GM21723 (cell line): ENCODE measurements around the gene UBR4.

ENCODE experiments used
- ATAC-seq: cut with Tn5 transposase; IDR thresholded peaks from one replicate; pipeline ENCODE4 v1.9.1; 2021; ENCODE audit warnings: mild to moderate bottlenecking, moderate library complexity; ENCODE audit not compliant: unreplicated experiment

The UBR4 gene

GRCh38 chr1:19059773-19060172 lies 150.3 kb downstream of the UBR4 start:
- no peak for ATAC-seq

GRCh38 chr1:19058476-19058797 lies 151.6 kb downstream of the UBR4 start:
- ATAC-seq = no peak

GRCh38 chr1:19057784-19058475 lies 152.1 kb downstream of the UBR4 start:
- ATAC-seq = no peak

GRCh38 chr1:19057182-19057779 lies 152.8 kb downstream of the UBR4 start:
- ATAC-seq = no peak

GRCh38 chr1:19055701-19056100 lies 154.4 kb downstream of the UBR4 start:
- ATAC-seq = no peak

GRCh38 chr1:19055001-19055400 lies 155.1 kb downstream of the UBR4 start:
- no peak for ATAC-seq

GRCh38 chr1:19054216-19054615 lies 155.8 kb downstream of the UBR4 start:
- no peak for ATAC-seq

GRCh38 chr1:19053486-19053885 lies 156.6 kb downstream of the UBR4 start:
- no peak for ATAC-seq

- no peak for ATAC-seq
Observed at GRCh38 chr1:19049798-19050197, 160.3 kb downstream of the UBR4 start.

- ATAC-seq = no peak
Observed at GRCh38 chr1:19049128-19049768, 160.8 kb downstream of the UBR4 start.

- ATAC-seq = no peak
Observed at GRCh38 chr1:19046972-19047731, 162.9 kb downstream of the UBR4 start.

- ATAC-seq = no peak
Observed at GRCh38 chr1:19045898-19046880, 163.9 kb downstream of the UBR4 start.

GRCh38 chr1:19044975-19045831 lies 164.9 kb downstream of the UBR4 start:
- ATAC-seq = no peak

GRCh38 chr1:19044471-19044870 lies 165.6 kb downstream of the UBR4 start:
- ATAC-seq = no peak

GRCh38 chr1:19043579-19044443 lies 166.3 kb downstream of the UBR4 start:
- ATAC-seq = no peak

GRCh38 chr1:19042675-19043578 lies 167.1 kb downstream of the UBR4 start:
- no peak for ATAC-seq

GRCh38 chr1:19040010-19040680 lies 169.9 kb downstream of the UBR4 start:
- no peak for ATAC-seq
